IPS DF 4.7 (cell line): Measurements from ENCODE around the gene PKP4.

Experiments
- DNase-seq: peaks from one replicate; pipeline ENCODE4 v3.0.0-alpha.2; 2013; ENCODE audit warnings: low spot score; ENCODE audit errors: extremely low read depth

PKP4 gene

DNA sequence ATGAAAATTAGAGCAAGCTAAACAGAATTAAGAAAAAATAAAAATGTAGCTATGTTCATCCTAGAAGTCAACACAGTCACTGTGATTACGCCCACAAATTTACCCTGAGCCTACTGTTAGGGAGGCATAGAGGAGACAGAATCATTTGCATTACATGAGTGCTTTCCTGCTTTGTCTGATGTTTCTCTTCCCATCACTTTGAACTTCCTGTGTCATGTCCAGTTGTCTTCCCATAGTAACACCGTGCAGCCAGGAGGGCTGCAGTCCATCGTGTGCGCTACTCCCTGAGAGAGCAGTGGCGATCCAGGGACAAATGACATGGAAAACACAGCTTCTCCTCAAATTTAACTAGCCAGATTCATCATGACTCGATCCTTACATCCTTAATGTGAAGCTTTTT, 188.5 kb downstream of the PKP4 start:
- no peak for DNase-seq

DNA sequence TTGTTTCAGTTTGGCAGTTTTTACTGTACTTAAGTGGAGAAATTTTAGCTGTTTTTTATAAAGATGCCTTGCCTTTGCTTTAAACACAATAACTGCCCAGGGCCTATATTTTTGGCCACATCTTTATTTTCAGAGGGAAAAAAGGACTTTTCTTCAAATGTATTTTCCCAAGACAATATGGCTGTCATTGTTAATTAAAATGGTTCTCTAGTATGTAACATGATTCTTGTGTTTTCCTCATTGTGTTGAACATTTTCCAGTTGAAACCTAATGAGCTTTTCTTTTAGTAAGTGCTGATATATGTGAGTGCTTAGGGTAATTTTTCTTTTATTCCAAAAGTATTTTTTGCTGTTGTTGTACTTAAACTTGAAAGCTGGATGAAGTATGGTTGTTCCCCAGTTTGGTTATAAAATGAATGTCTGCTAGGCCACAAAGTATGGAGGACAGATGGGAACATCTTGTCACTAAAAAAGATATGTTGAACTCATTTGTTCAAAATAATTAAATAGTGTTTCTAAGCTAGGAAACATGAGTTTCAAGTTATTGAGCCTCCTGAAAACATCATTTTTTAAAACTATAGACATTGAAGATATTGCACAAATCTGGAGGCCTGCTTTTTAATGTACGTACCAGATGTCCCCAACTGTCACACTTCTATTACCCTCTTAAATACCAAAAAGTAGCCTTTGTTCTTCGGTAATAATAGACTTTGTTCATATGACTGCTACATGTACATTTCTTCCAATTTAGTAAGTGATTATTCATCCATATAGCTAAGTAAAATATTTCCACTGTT, 190.9 kb downstream of the PKP4 start:
- no peak for DNase-seq

DNA sequence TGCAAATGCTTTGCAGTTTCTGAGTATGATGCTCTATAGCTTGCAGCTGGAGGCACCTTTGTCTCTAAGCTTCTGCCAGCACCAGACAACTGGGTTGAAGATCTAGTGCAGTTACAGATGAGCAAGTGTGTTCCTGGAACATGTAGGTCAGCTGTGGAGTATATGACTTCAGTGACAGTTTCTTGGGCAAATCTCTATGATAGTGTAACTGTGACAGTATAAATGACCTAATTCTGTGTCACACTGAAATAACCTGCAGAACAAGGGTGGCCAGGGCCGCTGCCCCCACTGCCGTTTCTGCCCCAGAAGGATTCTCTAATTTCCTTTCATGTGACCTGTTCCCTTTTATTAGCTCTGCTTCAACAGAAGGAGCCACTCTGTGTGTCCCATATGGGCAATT, 193.1 kb downstream of the PKP4 start:
- DNase-seq, result no peak

DNA sequence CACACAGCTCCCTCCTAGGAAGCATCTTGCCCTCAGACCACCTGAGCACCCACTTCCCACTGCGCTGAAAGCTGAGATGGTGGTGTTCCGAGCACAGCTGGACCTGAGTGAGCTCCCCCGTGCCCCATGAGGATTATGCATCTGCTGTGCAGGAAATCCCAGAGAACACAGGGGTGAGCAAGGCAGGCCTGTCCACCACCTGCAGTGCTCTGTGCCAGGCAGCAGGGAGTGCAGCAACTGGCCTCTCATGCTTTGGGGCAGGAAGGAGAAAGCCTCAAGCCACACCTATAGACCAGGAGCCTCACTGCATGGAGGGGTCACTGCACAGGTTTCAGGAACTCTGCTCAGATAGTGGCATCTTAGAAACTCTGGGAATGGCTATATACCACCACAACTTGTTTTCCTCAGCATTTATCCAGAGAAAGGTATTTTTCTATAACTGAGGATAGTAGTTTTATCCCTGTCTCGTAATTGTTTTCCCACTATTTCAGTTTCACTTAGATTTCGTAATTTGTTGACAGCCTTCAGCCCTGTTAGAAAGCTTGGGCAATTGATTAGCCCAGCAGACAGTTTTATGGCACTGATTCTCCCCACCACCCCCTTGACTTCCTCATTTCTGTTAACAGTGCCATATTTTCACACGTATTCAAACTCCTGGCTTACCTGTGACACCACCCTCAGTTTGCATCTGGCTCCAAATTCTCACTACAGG, 194.1 kb downstream of the PKP4 start:
- DNase-seq, result no peak

DNA sequence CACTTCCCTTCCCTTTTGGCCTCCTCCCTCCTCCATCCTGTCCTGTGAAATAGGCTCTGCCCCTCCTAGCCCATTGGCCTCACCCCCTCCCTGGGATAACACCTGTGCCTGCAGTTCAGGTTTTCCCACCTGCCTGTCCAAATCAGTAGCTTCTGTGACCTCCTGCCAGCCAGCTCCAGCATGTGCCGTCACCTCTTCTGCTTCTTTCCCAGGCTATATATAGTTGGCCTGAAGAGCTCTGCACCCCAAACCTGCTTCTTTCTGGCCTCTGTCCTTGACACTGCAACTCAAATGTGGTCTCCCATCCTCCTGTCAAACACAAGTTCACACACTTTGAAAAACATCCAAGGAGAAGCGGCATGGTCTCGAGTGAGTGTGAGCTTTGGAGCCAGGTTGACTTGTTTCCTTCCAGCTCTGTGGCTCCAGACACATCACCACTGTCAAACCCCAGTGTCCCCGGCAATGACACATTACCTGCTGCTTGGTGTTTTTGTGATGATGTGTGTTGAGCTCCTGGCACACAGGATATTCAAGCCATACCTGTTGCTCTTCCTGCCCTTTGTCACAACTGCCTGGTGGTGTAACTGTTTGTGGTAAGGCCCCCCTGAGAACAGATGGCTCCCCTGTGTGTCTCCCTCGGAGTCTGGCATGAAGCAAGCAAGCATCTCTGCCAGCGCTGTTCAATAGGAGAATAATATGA, 194.8 kb downstream of the PKP4 start:
- DNase-seq, result no peak

GRCh38 chr2:158655628-158656027, 198.9 kb downstream of the PKP4 start:
- no peak for DNase-seq

- no peak for DNase-seq
Measured at GRCh38 chr2:158656492-158657229, 199.9 kb downstream of the PKP4 start.

DNA sequence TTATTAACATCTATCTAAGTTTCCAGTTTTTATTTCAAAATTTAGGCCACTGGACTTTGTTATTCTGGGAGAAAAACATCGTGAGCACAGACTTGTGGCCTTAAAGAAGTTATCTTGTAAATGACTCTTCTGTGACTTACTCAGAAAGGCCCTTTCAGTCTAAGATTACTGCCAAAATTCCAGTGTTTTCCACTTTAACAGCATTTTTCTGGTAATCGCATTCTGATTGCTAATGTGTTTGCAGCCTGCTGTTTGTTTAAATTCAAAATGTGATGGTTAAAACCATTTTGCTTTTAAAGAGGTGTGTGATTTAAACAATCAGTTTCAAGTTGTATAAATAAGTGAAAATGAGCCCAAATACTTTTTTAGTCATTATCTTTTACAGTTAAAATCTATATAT, 201.6 kb downstream of the PKP4 start:
- DNase-seq, result no peak

GRCh38 chr2:158659483-158659882, 202.7 kb downstream of the PKP4 start:
- DNase-seq, result no peak

GRCh38 chr2:158661231-158661630, 204.5 kb downstream of the PKP4 start:
- DNase-seq, result no peak

GRCh38 chr2:158662421-158662820, 205.7 kb downstream of the PKP4 start:
- DNase-seq, result no peak

- DNase-seq, result no peak
Measured at GRCh38 chr2:158663796-158664195, 207.0 kb downstream of the PKP4 start.

DNA sequence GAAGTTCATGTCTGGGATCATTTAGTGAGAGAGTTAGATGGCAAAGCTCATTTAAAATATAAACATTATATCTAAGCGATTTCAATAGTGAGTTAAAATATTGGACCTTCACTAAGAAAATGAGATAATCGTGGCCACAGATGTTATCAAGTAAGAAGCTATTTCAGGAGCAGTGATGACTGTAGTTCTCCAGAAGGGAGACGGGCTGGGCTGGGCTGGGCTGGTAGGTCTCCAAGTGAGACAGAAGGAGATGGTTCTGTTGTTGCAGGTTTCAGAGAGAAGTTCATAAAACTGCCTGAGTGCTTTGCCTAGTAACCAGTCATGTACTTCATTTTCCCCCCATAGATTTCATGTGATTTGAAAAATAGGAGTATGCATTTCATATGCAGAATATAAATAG, 208.2 kb downstream of the PKP4 start:
- DNase-seq, result no peak

- DNase-seq, result no peak
Measured at GRCh38 chr2:158665536-158666302, 209.0 kb downstream of the PKP4 start.

- no peak for DNase-seq
Measured at GRCh38 chr2:158666969-158667368, 210.2 kb downstream of the PKP4 start.

GRCh38 chr2:158667586-158667985, 210.8 kb downstream of the PKP4 start:
- no peak for DNase-seq

- DNase-seq, result no peak
Measured at GRCh38 chr2:158668001-158668765, 211.4 kb downstream of the PKP4 start.

DNA sequence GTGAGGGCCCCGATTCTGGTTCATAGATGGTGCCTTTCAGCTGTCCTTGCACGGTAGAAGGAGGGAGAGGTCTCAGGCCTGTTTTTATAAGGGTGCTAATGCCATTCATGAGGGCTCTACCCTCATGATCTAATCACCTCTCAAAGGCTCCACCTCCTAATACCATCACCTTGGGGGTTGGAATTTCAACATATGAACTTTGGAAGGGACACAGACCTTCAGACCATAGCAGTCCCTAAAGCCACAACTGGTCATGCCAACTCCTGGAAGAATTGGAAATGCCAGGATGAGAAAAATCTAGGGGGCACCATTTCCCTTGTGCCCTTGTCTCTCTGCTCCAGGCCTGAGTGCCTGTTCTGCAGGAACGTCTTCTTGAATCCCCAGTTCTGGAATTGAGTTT, 213.5 kb downstream of the PKP4 start:
- no peak for DNase-seq

- DNase-seq, result no peak
Measured at GRCh38 chr2:158671360-158672245, 214.9 kb downstream of the PKP4 start.
